HG02885 (cell line): ENCODE measurements around the gene MTARC2.
A peak's percentile ranks its signal among the peaks of the same experiment; 100 is the strongest.

Experiments used
- ATAC-seq: cut with Tn5 transposase; IDR thresholded peaks from one replicate; pipeline ENCODE4 v1.9.1; 2021; ENCODE audit warnings: mild to moderate bottlenecking; ENCODE audit not compliant: unreplicated experiment, poor library complexity

MTARC2 gene

GRCh38 chr1:220796530-220796929 is 48.4 kb downstream of the MTARC2 start:
- ATAC-seq: no peak

GRCh38 chr1:220797044-220797443 is 48.9 kb downstream of the MTARC2 start:
- ATAC-seq: no peak

- ATAC-seq: no peak
These were observed 49.4 kb downstream of the MTARC2 start for GRCh38 chr1:220797553-220797952.

GRCh38 chr1:220798338-220798737 is 50.2 kb downstream of the MTARC2 start:
- ATAC-seq: no peak

- ATAC-seq: no peak
These were observed 52.1 kb downstream of the MTARC2 start for GRCh38 chr1:220800262-220800661.

- peak; percentile 64 for ATAC-seq
These were observed 55.5 kb downstream of the MTARC2 start for GRCh38 chr1:220803401-220804201.

- no peak for ATAC-seq
These were observed 56.1 kb downstream of the MTARC2 start for GRCh38 chr1:220804202-220804586.

GRCh38 chr1:220806408-220806807 is 58.3 kb downstream of the MTARC2 start:
- no peak for ATAC-seq

- no peak for ATAC-seq
These were observed 59.6 kb downstream of the MTARC2 start for GRCh38 chr1:220807726-220808125.

GRCh38 chr1:220808345-220809186 is 60.4 kb downstream of the MTARC2 start:
- no peak for ATAC-seq

- no peak for ATAC-seq
These were observed 61.0 kb downstream of the MTARC2 start for GRCh38 chr1:220809187-220809550.

- ATAC-seq: no peak
These were observed 61.6 kb downstream of the MTARC2 start for GRCh38 chr1:220809704-220810103.

GRCh38 chr1:220810179-220810653 is 62.1 kb downstream of the MTARC2 start:
- ATAC-seq: peak; percentile 95

GRCh38 chr1:220810963-220811362 is 62.8 kb downstream of the MTARC2 start:
- ATAC-seq: no peak

GRCh38 chr1:220811695-220812094 is 63.6 kb downstream of the MTARC2 start:
- no peak for ATAC-seq

- ATAC-seq: no peak
These were observed 64.2 kb downstream of the MTARC2 start for GRCh38 chr1:220812308-220812707.

- ATAC-seq: no peak
These were observed 64.9 kb downstream of the MTARC2 start for GRCh38 chr1:220813013-220813412.

GRCh38 chr1:220815409-220815808 is 67.3 kb downstream of the MTARC2 start:
- ATAC-seq: no peak

GRCh38 chr1:220817907-220818306 is 69.8 kb downstream of the MTARC2 start:
- no peak for ATAC-seq

GRCh38 chr1:220818421-220819173 is 70.5 kb downstream of the MTARC2 start:
- ATAC-seq: no peak
